HepG2 (cell line): Measurements from ENCODE around the gene ABCB10.

ENCODE experiments used
- AFF4 ChIP-seq: sonication (generic); formaldehyde crosslinking; IDR thresholded peaks from 2 replicates; pipeline ENCODE4 v1.4.0; 2020; ENCODE audit warnings: missing genetic modification reagents
- CTCF ChIP-seq: sonication (generic); formaldehyde crosslinking; IDR thresholded peaks from 2 replicates; pipeline ENCODE4 v1.5.0; 2020; ENCODE audit warnings: mild to moderate bottlenecking, missing genetic modification reagents, moderate library complexity
- ZBTB1 ChIP-seq: sonication (generic); formaldehyde crosslinking; IDR thresholded peaks from 2 replicates; pipeline ENCODE4 v1.4.0; 2020; ENCODE audit warnings: missing genetic modification reagents, borderline replicate concordance

GRCh38 chr1:229607370-229607769, 48.9 kb upstream of the ABCB10 start:
- TF ChIP-seq ZBTB1 (CRISPR knock-in tag) (no peak), CTCF (CRISPR knock-in tag) (no peak), AFF4 (CRISPR knock-in tag) (no peak)
